Esophagus squamous epithelium (tissue), 4 donors: ENCODE results near the gene KCNH1.

Experiments used
- CTCF ChIP-seq, 6 experiments: fragments of 450-650 bp in 4 of 6; fragments of 200-600 bp in 2 of 6; sonication (generic) in 2 of 6; IDR thresholded peaks; one replicate each; pipeline ENCODE4 v1.5.1; 2016 to 2019; ENCODE audit warnings: antibody characterized with exemption in 6 of 6, mild to moderate bottlenecking in 4 of 6, moderate library complexity in 4 of 6
- POLR2A ChIP-seq, 4 donors: fragments of 450-650 bp; IDR thresholded peaks; one replicate each; pipeline ENCODE4 v1.6.1; 2017; ENCODE audit warnings: antibody characterized with exemption in 4 of 4, mild to moderate bottlenecking in 4 of 4, moderate library complexity in 3 of 4

- no peak for TF ChIP-seq CTCF (IDR thresholded peaks at IDR 0.05)
- no peak for TF ChIP-seq POLR2A (IDR thresholded peaks at IDR 0.05)
Observed at GRCh38 chr1:210937846-210938245, 196.1 kb downstream of the KCNH1 start.
